Neuronal stem cell (in vitro differentiated cells): ENCODE measurements around the gene INPP5J.

ENCODE experiments used
- DNase-seq: peaks from one replicate; pipeline ENCODE4 v3.0.0-alpha.2; 2013; ENCODE audit warnings: low spot score
- H2AFZ ChIP-seq: one replicate; pipeline ENCODE4 v1.6.1; 2013; ENCODE audit warnings: mild to moderate bottlenecking, low read length, inconsistent platforms
- H2AK5ac ChIP-seq: 2 replicates; pipeline ENCODE4 v1.6.1; 2013; ENCODE audit warnings: low read depth, mild to moderate bottlenecking, inconsistent platforms, low read length, moderate library complexity, mixed read lengths
- H2BK120ac ChIP-seq: 2 replicates; pipeline ENCODE4 v1.6.1; 2013; ENCODE audit warnings: low read depth, mild to moderate bottlenecking, inconsistent platforms, low read length, moderate library complexity, mixed read lengths
- H2BK12ac ChIP-seq: one replicate; pipeline ENCODE4 v1.6.1; 2013; ENCODE audit warnings: low read length, inconsistent platforms
- H2BK15ac ChIP-seq: 2 replicates; pipeline ENCODE4 v1.6.1; 2013; ENCODE audit warnings: mild to moderate bottlenecking, low read length, inconsistent platforms, mixed read lengths
- H2BK5ac ChIP-seq: one replicate; pipeline ENCODE4 v1.6.1; 2013; ENCODE audit warnings: inconsistent platforms, mild to moderate bottlenecking, low read length, moderate library complexity
- H3K14ac ChIP-seq: one replicate; pipeline ENCODE4 v1.6.1; 2013; ENCODE audit warnings: low read length, inconsistent platforms
- H3K18ac ChIP-seq: 2 replicates; pipeline ENCODE4 v1.6.1; 2013; ENCODE audit warnings: low read length, inconsistent platforms
- H3K23ac ChIP-seq: 2 replicates; pipeline ENCODE4 v1.6.1; 2013; ENCODE audit warnings: low read depth, mild to moderate bottlenecking, mixed read lengths, low read length, inconsistent platforms; ENCODE audit not compliant: poor library complexity
- H3K27ac ChIP-seq: replicated peaks from 3 replicates; pipeline ENCODE4 v1.5.1; 2013; ENCODE audit warnings: low read length, inconsistent platforms
- H3K27me3 ChIP-seq, 3 experiments: 2 replicates each; pipeline ENCODE4 v1.6.1; 2013; ENCODE audit warnings: low read length in 3 of 3, mild to moderate bottlenecking in 2 of 3, inconsistent platforms in 1 of 3, low read depth in 1 of 3, mixed read lengths in 1 of 3, moderate library complexity in 1 of 3; ENCODE audit not compliant: control insufficient read depth in 3 of 3, insufficient read depth in 3 of 3
- H3K36me3 ChIP-seq, 2 donors: replicated peaks in 1 of 2; 2 replicates each; pipeline ENCODE4 v1.6.1; 2013; ENCODE audit warnings: low read length in 2 of 2; ENCODE audit not compliant: control insufficient read depth in 2 of 2, insufficient read depth in 2 of 2
- H3K4ac ChIP-seq: 2 replicates; pipeline ENCODE4 v1.6.1; 2013; ENCODE audit warnings: inconsistent platforms, mild to moderate bottlenecking, low read length, moderate library complexity
- H3K4me1 ChIP-seq, 2 donors: 1 replicate in 1 of 2; 2 replicates in 1 of 2; pipeline ENCODE4 v1.6.1; 2013; ENCODE audit warnings: low read length in 2 of 2, low read depth in 1 of 2; ENCODE audit not compliant: control insufficient read depth in 2 of 2, insufficient read depth in 1 of 2
- H3K4me2 ChIP-seq: one replicate; pipeline ENCODE4 v1.6.1; 2013; ENCODE audit warnings: mild to moderate bottlenecking, low read length, inconsistent platforms; ENCODE audit not compliant: insufficient read depth, poor library complexity, severe bottlenecking
- H3K4me3 ChIP-seq, 2 donors: 2 replicates each; pipeline ENCODE4 v1.5.1; 2013; ENCODE audit warnings: low read length in 2 of 2, mild to moderate bottlenecking in 2 of 2, inconsistent platforms in 1 of 2, moderate library complexity in 1 of 2
- H3K79me1 ChIP-seq: one replicate; pipeline ENCODE4 v1.6.1; 2013; ENCODE audit warnings: low read depth, mild to moderate bottlenecking, inconsistent platforms, low read length, moderate library complexity
- H3K9ac ChIP-seq: one replicate; pipeline ENCODE4 v1.6.1; 2013; ENCODE audit warnings: mild to moderate bottlenecking, low read depth, low read length, inconsistent platforms; ENCODE audit not compliant: poor library complexity
- H3K9me3 ChIP-seq, 2 donors: replicated peaks in 1 of 2; 2 replicates each; pipeline versions ENCODE3 to v1.6.1; 2013; ENCODE audit warnings: low read length in 2 of 2, mild to moderate bottlenecking in 2 of 2, inconsistent platforms in 1 of 2, low read depth in 1 of 2, mixed read lengths in 1 of 2, moderate library complexity in 1 of 2; ENCODE audit not compliant: control insufficient read depth in 2 of 2, insufficient read depth in 1 of 2
- H4K8ac ChIP-seq: one replicate; pipeline ENCODE4 v1.6.1; 2013; ENCODE audit warnings: low read depth, mild to moderate bottlenecking, inconsistent platforms, low read length, moderate library complexity
- H4K91ac ChIP-seq: one replicate; pipeline ENCODE4 v1.6.1; 2013; ENCODE audit warnings: low read length, low read depth, mild to moderate bottlenecking, inconsistent platforms; ENCODE audit not compliant: poor library complexity
- WGBS, 2 donors: extraction: QIAGEN DNeasy Blood & Tissue Kit; methylation state at CpG; one replicate each; pipeline ENCODE4 v1.1.7; 2013; ENCODE audit warnings: missing lambda C conversion rate in 2 of 2, mixed read lengths in 1 of 2; ENCODE audit not compliant: insufficient read length in 2 of 2, insufficient replicate concordance in 1 of 2; ENCODE audit errors: extremely low coverage in 2 of 2; 5-methylcytosine and 5-hydroxymethylcytosine counted together

INPP5J gene

DNA sequence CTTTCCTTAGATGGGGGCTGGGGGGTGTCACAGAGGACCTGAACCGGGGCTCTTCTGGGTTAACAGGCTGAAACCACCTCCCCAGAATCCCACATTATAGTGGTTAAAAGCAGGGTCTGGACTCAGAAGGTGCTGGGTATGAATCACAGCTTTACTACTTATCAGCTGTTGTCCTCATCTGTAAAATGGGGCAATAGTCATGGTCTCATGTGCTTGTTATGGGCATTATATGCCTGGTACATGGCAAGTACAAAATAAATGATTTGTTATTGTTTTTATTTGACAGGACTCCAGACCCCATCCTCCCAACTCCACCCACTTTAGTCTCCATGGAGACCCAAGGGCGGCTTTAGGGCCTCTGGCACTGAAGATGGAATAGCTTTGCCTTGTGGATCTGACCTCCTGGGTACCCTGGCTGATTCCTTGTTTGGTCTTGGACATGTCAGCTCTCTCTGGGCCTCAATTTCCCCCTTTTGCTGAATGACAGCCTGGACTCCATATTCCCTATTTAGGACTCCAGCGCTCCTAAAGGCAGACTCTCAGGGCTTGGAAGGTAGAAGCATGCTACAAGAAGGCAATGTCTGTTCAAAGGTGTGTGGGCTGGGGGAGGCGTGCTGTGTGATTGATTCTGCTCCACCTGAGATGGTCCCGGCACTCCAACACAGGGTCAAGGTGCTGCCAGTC lies 42.5 kb upstream of the INPP5J start:
- WGBS, 2 donors: no CpG with 5 or more reads among the region's 5 CpGs
- H3K23ac ChIP-seq: peak overlapping the region; percentile 94
- no peak for DNase-seq
- H3K27me3 ChIP-seq: no peaks in the 10 kb centered on the region
- H3K9ac ChIP-seq: peak overlapping the region; percentile 83
- H3K4ac ChIP-seq: no peak overlapping the region
- H2BK15ac ChIP-seq: no peak overlapping the region
- H3K4me2 ChIP-seq: peak overlapping the region; percentile 74
- H2AFZ ChIP-seq: peak overlapping the region; percentile 93
- no peaks in the 10 kb centered on the region for H3K9me3 ChIP-seq
- H3K27ac ChIP-seq: no peak overlapping the region
- peak overlapping the region; percentile 94 for H3K18ac ChIP-seq
- H4K8ac ChIP-seq: no peak overlapping the region
- H2BK12ac ChIP-seq: no peak overlapping the region
- no peak overlapping the region for H3K14ac ChIP-seq
- H2BK120ac ChIP-seq: no peak overlapping the region
- H3K4me1 ChIP-seq: peaks cover 8 to 24% of the 10 kb centered on the region in 2 donors
- H3K4me3 ChIP-seq: peak overlapping the region; percentile 69 to 78
- peaks cover 3% of the 10 kb centered on the region for H3K79me1 ChIP-seq
- peak overlapping the region; percentile 92 for H2BK5ac ChIP-seq
- H4K91ac ChIP-seq: no peak overlapping the region
- peaks cover 0 to 4% of the 10 kb centered on the region in 2 donors for H3K36me3 ChIP-seq
- no peak overlapping the region for H2AK5ac ChIP-seq

DNA sequence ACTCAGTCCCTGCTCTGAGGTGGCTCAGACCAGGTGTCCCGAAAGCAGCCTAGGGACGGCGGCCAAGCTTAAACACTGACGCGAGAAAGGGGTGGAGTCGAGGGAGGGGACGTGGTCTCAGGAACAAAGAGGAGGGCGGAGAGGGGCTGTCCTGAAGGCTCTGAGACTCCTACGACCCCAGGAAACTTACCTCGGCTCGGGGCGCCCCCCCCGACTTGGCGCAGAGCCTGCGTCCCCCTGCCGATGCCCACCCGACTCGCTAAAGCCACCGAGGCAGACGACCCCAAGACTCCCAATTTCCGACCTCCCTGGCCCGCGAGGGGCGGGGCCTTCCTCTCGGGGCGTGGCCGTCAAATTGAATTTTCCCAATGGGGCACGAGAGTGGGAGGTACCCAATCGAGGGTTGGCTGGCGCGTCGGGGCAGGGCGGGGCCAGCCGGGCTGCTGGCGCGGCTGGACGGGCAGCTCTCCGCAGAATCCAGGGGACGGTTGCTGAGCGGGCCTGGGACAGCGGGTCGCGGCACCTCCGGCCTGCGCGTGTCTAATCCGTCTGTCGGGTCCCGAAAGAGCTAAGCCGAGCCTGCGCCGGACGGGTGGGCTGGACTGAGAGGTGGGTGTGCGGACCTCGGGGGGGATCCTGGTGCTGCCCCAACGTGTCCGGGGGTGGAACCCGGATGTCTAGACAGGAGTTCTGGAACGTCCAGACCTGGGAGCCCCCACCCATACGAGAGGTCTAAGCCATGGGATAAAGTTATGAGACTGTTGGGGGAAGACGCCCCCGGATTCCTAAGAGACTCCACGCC lies 41.7 kb upstream of the INPP5J start, which contains the start of gene SMTN:
Gene SMTN, plus strand, starts transcription at position 471 of the 802 bp plus-strand sequence. CDS start 1,941 bp downstream, outside the sequence.
- peak; percentile 93 for DNase-seq
- WGBS, 2 donors: no CpG with 5 or more reads among the region's 63 CpGs

DNA sequence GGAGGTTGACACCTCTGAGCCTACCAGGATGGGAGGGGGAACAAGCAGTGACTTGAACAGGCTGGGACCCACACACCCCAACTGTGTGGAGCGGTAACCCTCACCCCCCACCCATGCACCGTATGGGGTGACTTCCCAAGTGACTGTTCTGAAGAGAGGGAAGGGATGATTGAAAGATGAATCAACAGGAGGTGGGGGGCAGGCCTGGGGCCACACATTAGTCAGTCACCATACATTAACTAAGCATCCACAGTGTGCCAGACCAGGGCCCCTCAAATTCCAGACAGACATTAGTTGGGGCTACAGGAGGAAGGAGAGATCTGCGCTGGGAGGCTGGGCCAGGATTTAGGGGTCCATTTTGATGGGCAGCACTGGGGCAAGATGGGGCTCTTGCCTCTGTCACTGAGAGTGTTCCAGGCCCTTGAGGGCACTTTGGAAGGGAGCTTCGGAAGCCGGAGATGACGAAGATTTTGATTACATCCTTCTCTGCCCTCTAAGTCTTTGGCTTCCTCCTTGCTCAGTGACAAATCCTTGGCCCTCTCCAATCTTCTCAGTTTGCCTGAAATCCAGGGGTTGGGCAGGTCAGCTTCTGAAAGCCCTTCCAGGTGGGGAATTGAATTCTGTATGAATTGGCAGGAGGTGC lies 40.7 kb upstream of the INPP5J start:
- Histone ChIP-seq H2AK5ac (peak overlapping the region; percentile 80), H4K8ac (no peak overlapping the region), H3K4me2 (peak overlapping the region; percentile 94), H3K9ac (peak overlapping the region; percentile 63), H2BK15ac (no peak overlapping the region), H2AFZ (peak overlapping the region; percentile 93), H3K23ac (no peak overlapping the region), H3K4me3 (peak overlapping the region in 1 of 2 donors; percentile 69), H2BK120ac (no peak overlapping the region), H3K27ac (no peak overlapping the region), H3K4me1 (peaks cover 8 to 29% of the 10 kb centered on the region in 2 donors), H3K4ac (no peak overlapping the region), H2BK12ac (no peak overlapping the region), H3K36me3 (peaks cover 0 to 4% of the 10 kb centered on the region in 2 donors), H3K9me3 (no peaks in the 10 kb centered on the region), H4K91ac (no peak overlapping the region), H3K79me1 (peaks cover 3% of the 10 kb centered on the region), H3K27me3 (no peaks in the 10 kb centered on the region), H3K14ac (no peak overlapping the region), H2BK5ac (peak overlapping the region; percentile 92), H3K18ac (peak overlapping the region; percentile 1)
- no CpG with 5 or more reads among the region's 6 CpGs for WGBS, 2 donors
- no peak for DNase-seq

More for the DNA sequence above, 41.7 kb upstream of the INPP5J start, which contains the start of gene SMTN:
- Histone ChIP-seq H2AFZ (peak within 1 kb of the TSS; percentile 93), H4K8ac (no peak within 1 kb of the TSS), H3K23ac (peak within 1 kb of the TSS; percentile 94), H2BK12ac (no peak within 1 kb of the TSS), H3K27ac (peak within 1 kb of the TSS; percentile 75), H3K14ac (no peak within 1 kb of the TSS), H3K4me2 (peak within 1 kb of the TSS; percentile 94), H2AK5ac (peak within 1 kb of the TSS; percentile 27), H3K27me3 (no peaks in the 10 kb centered on the region), H2BK15ac (no peak within 1 kb of the TSS), H3K9me3 (no peaks in the 10 kb centered on the region), H3K36me3 (peaks cover 0 to 4% of the 10 kb centered on the region in 2 donors), H2BK120ac (no peak within 1 kb of the TSS), H3K18ac (peak within 1 kb of the TSS; percentile 94), H3K4ac (no peak within 1 kb of the TSS), H3K9ac (peak within 1 kb of the TSS; percentile 84), H2BK5ac (peak within 1 kb of the TSS; percentile 92), H3K79me1 (peaks cover 3% of the 10 kb centered on the region), H3K4me3 (peak within 1 kb of the TSS; percentile 69 to 84), H4K91ac (no peak within 1 kb of the TSS), H3K4me1 (peaks cover 8 to 29% of the 10 kb centered on the region in 2 donors)
